H1 (cell line): ENCODE measurements around the gene OR2L2. TPM values are rescaled to one million over a fixed set of nuclear protein-coding genes. Genes with fewer than 3 reads are reported as not detected.

Experiments
- EGR1 ChIP-seq: IDR thresholded peaks from 2 replicates; pipeline ENCODE4 v1.6.1; 2011; ENCODE audit warnings: low read depth, low read length, borderline replicate concordance
- JUN ChIP-seq: IDR thresholded peaks from 2 replicates; pipeline ENCODE4 v1.6.1; 2011; ENCODE audit warnings: low read depth, mild to moderate bottlenecking, improper control_type of control experiment, low read length
- RFX5 ChIP-seq: IDR thresholded peaks from 2 replicates; pipeline ENCODE4 v1.6.1; 2011; ENCODE audit warnings: low read depth, low read length, improper control_type of control experiment, borderline replicate concordance
- SP4 ChIP-seq: IDR thresholded peaks from 2 replicates; pipeline ENCODE4 v1.6.1; 2012; ENCODE audit warnings: low read length, inconsistent platforms
- TAF1 ChIP-seq: IDR thresholded peaks from 2 replicates; pipeline ENCODE4 v1.6.1; 2011; ENCODE audit warnings: mild to moderate bottlenecking, low read depth, low read length
- ZNF274 ChIP-seq: IDR thresholded peaks from 2 replicates; pipeline ENCODE4 v1.7.0; 2012; ENCODE audit warnings: low read length, borderline replicate concordance; ENCODE audit errors: extremely low read depth
- polyA plus RNA-seq, 7 experiments: library from polyadenylated mRNA; depleted of rRNA in 3 of 7; stranded (reverse) in 5 of 7; unstranded in 2 of 7; fragments of >200 nt in 5 of 7; fragments of 200-250 nt in 2 of 7; gene quantifications; 1 replicate in 5 of 7; 2 replicates in 1 of 7; 4 replicates in 1 of 7; pipeline versions ENCODE4 v1.2.1 to v1.2.3, GENCODE V29; 2011 to 2013; ENCODE audit warnings: missing spikeins in 2 of 7, mixed read lengths in 2 of 7
- total RNA-seq: library from RNA; stranded (reverse); fragmentation: NEBNext Ultra II Directional; extraction: Animal tissue kit (Norgen Biotek cat#: 25700); gene quantifications from 2 replicates; pipeline ENCODE4 v1.2.1, GENCODE V29; 2021
- TF ChIP-seq, protein P1 (sequence below): fragments of 300-600 bp; sonication (generic); IDR thresholded peaks from 2 replicates; pipeline ENCODE4 v1.7.1; 2012; ENCODE audit warnings: low read length, moderate library complexity, mild to moderate bottlenecking, inconsistent platforms; ENCODE audit not compliant: insufficient replicate concordance
- TF ChIP-seq, protein P2 (sequence below): IDR thresholded peaks from 2 replicates; pipeline ENCODE4 v1.6.1; 2011; ENCODE audit warnings: low read depth, mild to moderate bottlenecking, low read length; ENCODE audit not compliant: insufficient read depth
- TF ChIP-seq, protein P3 (sequence below), 3 experiments: IDR thresholded peaks; 1 replicate in 2 of 3; 2 replicates in 1 of 3; pipeline versions ENCODE4 v1.5.1 to v1.6.1; 2011; ENCODE audit warnings: low read length in 3 of 3, mild to moderate bottlenecking in 3 of 3, inconsistent platforms in 2 of 3, low read depth in 1 of 3, moderate library complexity in 1 of 3; ENCODE audit not compliant: insufficient read depth in 1 of 3; ENCODE audit errors: control extremely low read depth in 1 of 3

The OR2L2 gene
- total and polyA plus RNA-seq, 2 of the 8 experiments (the other 6 are each of a cell fraction or from before 2014, with no cell fraction given) = not detected

DNA sequence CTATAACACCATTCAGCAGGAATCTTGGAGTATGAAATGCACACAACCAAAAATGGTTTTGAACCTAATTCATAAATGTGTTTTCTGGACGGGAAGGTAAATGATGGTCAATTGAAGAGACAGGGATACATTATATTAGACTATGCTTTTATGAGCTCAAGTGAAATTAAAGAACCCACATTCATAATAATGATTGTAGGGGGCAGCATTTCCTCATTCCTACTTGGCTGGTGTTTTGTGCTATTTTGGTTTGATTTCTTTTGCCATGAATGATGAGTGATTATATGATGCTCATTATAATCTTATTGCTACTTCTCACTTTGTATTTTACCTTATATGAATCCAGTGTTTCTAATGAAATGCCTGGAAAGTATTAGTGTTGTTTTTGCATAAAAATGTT lies 17.1 kb downstream of the OR2L2 start (continued):
- TF ChIP-seq, protein P1, sequence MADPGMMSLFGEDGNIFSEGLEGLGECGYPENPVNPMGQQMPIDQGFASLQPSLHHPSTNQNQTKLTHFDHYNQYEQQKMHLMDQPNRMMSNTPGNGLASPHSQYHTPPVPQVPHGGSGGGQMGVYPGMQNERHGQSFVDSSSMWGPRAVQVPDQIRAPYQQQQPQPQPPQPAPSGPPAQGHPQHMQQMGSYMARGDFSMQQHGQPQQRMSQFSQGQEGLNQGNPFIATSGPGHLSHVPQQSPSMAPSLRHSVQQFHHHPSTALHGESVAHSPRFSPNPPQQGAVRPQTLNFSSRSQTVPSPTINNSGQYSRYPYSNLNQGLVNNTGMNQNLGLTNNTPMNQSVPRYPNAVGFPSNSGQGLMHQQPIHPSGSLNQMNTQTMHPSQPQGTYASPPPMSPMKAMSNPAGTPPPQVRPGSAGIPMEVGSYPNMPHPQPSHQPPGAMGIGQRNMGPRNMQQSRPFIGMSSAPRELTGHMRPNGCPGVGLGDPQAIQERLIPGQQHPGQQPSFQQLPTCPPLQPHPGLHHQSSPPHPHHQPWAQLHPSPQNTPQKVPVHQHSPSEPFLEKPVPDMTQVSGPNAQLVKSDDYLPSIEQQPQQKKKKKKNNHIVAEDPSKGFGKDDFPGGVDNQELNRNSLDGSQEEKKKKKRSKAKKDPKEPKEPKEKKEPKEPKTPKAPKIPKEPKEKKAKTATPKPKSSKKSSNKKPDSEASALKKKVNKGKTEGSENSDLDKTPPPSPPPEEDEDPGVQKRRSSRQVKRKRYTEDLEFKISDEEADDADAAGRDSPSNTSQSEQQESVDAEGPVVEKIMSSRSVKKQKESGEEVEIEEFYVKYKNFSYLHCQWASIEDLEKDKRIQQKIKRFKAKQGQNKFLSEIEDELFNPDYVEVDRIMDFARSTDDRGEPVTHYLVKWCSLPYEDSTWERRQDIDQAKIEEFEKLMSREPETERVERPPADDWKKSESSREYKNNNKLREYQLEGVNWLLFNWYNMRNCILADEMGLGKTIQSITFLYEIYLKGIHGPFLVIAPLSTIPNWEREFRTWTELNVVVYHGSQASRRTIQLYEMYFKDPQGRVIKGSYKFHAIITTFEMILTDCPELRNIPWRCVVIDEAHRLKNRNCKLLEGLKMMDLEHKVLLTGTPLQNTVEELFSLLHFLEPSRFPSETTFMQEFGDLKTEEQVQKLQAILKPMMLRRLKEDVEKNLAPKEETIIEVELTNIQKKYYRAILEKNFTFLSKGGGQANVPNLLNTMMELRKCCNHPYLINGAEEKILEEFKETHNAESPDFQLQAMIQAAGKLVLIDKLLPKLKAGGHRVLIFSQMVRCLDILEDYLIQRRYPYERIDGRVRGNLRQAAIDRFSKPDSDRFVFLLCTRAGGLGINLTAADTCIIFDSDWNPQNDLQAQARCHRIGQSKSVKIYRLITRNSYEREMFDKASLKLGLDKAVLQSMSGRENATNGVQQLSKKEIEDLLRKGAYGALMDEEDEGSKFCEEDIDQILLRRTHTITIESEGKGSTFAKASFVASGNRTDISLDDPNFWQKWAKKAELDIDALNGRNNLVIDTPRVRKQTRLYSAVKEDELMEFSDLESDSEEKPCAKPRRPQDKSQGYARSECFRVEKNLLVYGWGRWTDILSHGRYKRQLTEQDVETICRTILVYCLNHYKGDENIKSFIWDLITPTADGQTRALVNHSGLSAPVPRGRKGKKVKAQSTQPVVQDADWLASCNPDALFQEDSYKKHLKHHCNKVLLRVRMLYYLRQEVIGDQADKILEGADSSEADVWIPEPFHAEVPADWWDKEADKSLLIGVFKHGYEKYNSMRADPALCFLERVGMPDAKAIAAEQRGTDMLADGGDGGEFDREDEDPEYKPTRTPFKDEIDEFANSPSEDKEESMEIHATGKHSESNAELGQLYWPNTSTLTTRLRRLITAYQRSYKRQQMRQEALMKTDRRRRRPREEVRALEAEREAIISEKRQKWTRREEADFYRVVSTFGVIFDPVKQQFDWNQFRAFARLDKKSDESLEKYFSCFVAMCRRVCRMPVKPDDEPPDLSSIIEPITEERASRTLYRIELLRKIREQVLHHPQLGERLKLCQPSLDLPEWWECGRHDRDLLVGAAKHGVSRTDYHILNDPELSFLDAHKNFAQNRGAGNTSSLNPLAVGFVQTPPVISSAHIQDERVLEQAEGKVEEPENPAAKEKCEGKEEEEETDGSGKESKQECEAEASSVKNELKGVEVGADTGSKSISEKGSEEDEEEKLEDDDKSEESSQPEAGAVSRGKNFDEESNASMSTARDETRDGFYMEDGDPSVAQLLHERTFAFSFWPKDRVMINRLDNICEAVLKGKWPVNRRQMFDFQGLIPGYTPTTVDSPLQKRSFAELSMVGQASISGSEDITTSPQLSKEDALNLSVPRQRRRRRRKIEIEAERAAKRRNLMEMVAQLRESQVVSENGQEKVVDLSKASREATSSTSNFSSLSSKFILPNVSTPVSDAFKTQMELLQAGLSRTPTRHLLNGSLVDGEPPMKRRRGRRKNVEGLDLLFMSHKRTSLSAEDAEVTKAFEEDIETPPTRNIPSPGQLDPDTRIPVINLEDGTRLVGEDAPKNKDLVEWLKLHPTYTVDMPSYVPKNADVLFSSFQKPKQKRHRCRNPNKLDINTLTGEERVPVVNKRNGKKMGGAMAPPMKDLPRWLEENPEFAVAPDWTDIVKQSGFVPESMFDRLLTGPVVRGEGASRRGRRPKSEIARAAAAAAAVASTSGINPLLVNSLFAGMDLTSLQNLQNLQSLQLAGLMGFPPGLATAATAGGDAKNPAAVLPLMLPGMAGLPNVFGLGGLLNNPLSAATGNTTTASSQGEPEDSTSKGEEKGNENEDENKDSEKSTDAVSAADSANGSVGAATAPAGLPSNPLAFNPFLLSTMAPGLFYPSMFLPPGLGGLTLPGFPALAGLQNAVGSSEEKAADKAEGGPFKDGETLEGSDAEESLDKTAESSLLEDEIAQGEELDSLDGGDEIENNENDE = no peak
- TF ChIP-seq RFX5 (no peak), ZNF274 (no peak), JUN (no peak), SP4 (no peak), TAF1 (no peak), EGR1 (no peak)
- TF ChIP-seq, protein P2, sequence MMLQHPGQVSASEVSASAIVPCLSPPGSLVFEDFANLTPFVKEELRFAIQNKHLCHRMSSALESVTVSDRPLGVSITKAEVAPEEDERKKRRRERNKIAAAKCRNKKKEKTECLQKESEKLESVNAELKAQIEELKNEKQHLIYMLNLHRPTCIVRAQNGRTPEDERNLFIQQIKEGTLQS = no peak
- TF ChIP-seq, protein P3, sequence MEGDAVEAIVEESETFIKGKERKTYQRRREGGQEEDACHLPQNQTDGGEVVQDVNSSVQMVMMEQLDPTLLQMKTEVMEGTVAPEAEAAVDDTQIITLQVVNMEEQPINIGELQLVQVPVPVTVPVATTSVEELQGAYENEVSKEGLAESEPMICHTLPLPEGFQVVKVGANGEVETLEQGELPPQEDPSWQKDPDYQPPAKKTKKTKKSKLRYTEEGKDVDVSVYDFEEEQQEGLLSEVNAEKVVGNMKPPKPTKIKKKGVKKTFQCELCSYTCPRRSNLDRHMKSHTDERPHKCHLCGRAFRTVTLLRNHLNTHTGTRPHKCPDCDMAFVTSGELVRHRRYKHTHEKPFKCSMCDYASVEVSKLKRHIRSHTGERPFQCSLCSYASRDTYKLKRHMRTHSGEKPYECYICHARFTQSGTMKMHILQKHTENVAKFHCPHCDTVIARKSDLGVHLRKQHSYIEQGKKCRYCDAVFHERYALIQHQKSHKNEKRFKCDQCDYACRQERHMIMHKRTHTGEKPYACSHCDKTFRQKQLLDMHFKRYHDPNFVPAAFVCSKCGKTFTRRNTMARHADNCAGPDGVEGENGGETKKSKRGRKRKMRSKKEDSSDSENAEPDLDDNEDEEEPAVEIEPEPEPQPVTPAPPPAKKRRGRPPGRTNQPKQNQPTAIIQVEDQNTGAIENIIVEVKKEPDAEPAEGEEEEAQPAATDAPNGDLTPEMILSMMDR (IDR thresholded peaks at IDR 0.05; ENCODE audit: control extremely low read depth in 1 of 3, insufficient read depth in 1 of 3, low read depth in 1 of 3, low read length in 3 of 3) = no peak
